Ectodermal cell (in vitro differentiated cells): ENCODE measurements around the gene XXYLT1.

ENCODE experiments used
- H3K27ac ChIP-seq: 2 replicates; pipeline ENCODE4 v1.7.0; 2013; ENCODE audit warnings: mild to moderate bottlenecking, low read depth, low read length; ENCODE audit not compliant: insufficient read depth, poor library complexity, severe bottlenecking
- H3K27me3 ChIP-seq: 2 replicates; pipeline ENCODE4 v1.7.0; 2013; ENCODE audit warnings: mild to moderate bottlenecking, low read length; ENCODE audit not compliant: insufficient read depth, control insufficient read depth, poor library complexity, severe bottlenecking
- H3K36me3 ChIP-seq: one replicate; pipeline ENCODE4 v1.7.0; 2013; ENCODE audit warnings: low read length; ENCODE audit not compliant: control insufficient read depth, insufficient read depth
- H3K4me1 ChIP-seq: one replicate; pipeline ENCODE4 v1.7.0; 2013; ENCODE audit warnings: low read length; ENCODE audit not compliant: control insufficient read depth, insufficient read depth
- H3K4me3 ChIP-seq: 2 replicates; pipeline ENCODE4 v1.7.0; 2013; ENCODE audit warnings: low read depth, low read length, control low read depth; ENCODE audit not compliant: insufficient read depth
- H3K9me3 ChIP-seq: 2 replicates; pipeline ENCODE4 v1.7.0; 2013; ENCODE audit warnings: mild to moderate bottlenecking, low read length, moderate library complexity; ENCODE audit not compliant: control insufficient read depth
- WGBS, 2 experiments: methylation state at CpG; one replicate each; pipeline ENCODE4 v1.1.7; 2013; ENCODE audit warnings: missing lambda C conversion rate in 2 of 2; 5-methylcytosine and 5-hydroxymethylcytosine counted together

Gene XXYLT1

GRCh38 chr3:195071011-195071728 lies 199.8 kb downstream of the XXYLT1 start:
- Histone ChIP-seq H3K27ac (no peak overlapping the region), H3K36me3 (peaks cover 4% of the 10 kb centered on the region)

GRCh38 chr3:195070336-195070735 lies 200.6 kb downstream of the XXYLT1 start:
- no peak overlapping the region for H3K4me3 ChIP-seq
- 91 to 93% methylated on average over 6 of the region's 6 CpGs for WGBS, 2 experiments

More at GRCh38 chr3:195071011-195071728, 199.8 kb downstream of the XXYLT1 start:
- Histone ChIP-seq H3K27me3 (no peaks in the 10 kb centered on the region), H3K4me3 (no peak overlapping the region), H3K9me3 (no peaks in the 10 kb centered on the region), H3K4me1 (no peaks in the 10 kb centered on the region)
- WGBS, 2 experiments, result 94 to 95% methylated on average over 19 of the region's 19 CpGs

GRCh38 chr3:195069501-195070251 lies 201.3 kb downstream of the XXYLT1 start:
- H3K9me3 ChIP-seq, result no peaks in the 10 kb centered on the region
- H3K36me3 ChIP-seq, result peaks cover 4% of the 10 kb centered on the region
- WGBS, 2 experiments, result 95 to 96% methylated on average over 33 of the region's 33 CpGs
- no peaks in the 10 kb centered on the region for H3K27me3 ChIP-seq
- H3K4me1 ChIP-seq, result no peaks in the 10 kb centered on the region
- no peak overlapping the region for H3K4me3 ChIP-seq
- H3K27ac ChIP-seq, result no peak overlapping the region

More at GRCh38 chr3:195070336-195070735, 200.6 kb downstream of the XXYLT1 start:
- no peak overlapping the region for H3K27ac ChIP-seq
- H3K4me1 ChIP-seq, result no peaks in the 10 kb centered on the region
- H3K36me3 ChIP-seq, result peaks cover 4% of the 10 kb centered on the region
- H3K9me3 ChIP-seq, result no peaks in the 10 kb centered on the region
- no peaks in the 10 kb centered on the region for H3K27me3 ChIP-seq

DNA sequence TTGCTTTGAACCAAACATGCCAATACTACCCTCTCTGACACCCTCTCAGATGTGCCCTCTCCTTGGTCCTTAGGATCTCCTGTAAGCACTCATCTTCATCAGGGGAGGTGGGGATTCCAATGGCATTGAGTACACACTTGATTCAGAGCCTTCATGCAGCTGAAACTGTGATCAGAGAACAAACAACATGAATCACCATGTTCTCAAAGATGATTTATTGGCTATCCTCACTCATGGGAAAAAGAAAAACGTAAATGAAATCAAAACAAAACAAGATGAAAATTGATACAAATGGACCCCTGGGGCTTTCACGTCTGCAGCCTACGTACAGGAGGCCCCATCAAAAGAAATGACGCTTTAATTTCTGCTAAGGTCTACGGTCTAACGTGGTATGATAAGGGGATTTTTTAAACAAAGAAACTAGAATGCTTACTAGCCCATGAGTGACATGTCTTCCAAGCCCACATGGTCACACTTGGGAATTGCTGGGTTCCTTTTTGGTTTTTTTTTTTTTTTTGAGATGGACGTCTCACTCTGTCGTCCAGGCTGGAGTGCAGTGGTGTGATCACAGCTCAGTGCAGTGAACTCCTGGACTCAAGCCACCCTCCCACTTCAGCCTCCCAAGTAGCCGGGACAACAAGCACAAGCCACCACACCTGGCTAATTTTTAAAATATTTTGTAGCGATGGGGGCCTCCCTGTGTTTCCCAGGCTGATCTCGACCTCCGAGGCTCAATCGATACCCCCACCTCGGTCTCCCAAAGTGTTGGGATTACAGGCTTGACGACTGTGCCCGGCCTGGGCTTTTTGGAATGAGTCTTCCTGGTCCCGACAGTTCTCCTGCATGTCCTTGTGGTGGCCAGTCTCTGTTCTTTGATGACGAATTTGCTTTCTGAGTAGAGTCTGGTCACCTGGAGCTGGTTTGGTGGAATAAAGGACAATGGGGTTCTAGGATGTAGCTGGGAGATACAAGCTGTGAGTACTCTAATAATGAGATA lies 202.6 kb downstream of the XXYLT1 start:
- 94% methylated on average over 18 of the region's 18 CpGs for WGBS, 2 experiments
- Histone ChIP-seq H3K4me1 (no peaks in the 10 kb centered on the region), H3K4me3 (no peak overlapping the region), H3K27ac (no peak overlapping the region), H3K36me3 (peaks cover 4% of the 10 kb centered on the region), H3K27me3 (no peaks in the 10 kb centered on the region), H3K9me3 (no peaks in the 10 kb centered on the region)

DNA sequence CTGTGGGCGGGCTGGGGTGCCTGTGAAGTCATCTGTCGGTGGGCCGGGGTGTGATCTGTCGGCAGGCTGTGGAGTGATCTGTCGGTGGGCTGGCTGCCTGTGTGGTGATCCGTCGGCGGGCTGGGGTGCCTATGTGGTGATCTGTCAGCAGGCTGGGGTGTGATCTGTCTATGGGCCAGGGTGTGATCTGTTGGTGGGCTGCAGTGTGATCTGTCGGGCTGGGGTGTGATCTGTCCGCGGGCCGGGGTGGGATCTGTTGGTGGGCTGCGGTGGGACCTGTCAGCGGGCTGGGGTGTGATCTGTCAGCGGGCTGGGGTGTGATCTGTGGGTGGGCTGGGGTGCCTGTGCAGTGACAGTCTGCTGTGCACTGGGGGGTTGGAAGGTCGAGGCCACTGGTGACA lies 204.5 kb downstream of the XXYLT1 start:
- Histone ChIP-seq H3K27me3 (no peaks in the 10 kb centered on the region), H3K4me1 (peaks cover 8% of the 10 kb centered on the region), H3K4me3 (no peak overlapping the region), H3K36me3 (peaks cover 4% of the 10 kb centered on the region), H3K27ac (no peak overlapping the region), H3K9me3 (no peaks in the 10 kb centered on the region)
- 95 to 97% methylated on average over 16 of the region's 16 CpGs for WGBS, 2 experiments

- peaks cover 4% of the 10 kb centered on the region for H3K36me3 ChIP-seq
- no peak overlapping the region for H3K4me3 ChIP-seq
- H3K9me3 ChIP-seq, result no peaks in the 10 kb centered on the region
- H3K4me1 ChIP-seq, result peaks cover 12% of the 10 kb centered on the region
- H3K27me3 ChIP-seq, result no peaks in the 10 kb centered on the region
- WGBS, 2 experiments, result 94 to 96% methylated on average over 13 of the region's 13 CpGs
- H3K27ac ChIP-seq, result no peak overlapping the region
Measured at GRCh38 chr3:195065864-195066185, 205.1 kb downstream of the XXYLT1 start.

DNA sequence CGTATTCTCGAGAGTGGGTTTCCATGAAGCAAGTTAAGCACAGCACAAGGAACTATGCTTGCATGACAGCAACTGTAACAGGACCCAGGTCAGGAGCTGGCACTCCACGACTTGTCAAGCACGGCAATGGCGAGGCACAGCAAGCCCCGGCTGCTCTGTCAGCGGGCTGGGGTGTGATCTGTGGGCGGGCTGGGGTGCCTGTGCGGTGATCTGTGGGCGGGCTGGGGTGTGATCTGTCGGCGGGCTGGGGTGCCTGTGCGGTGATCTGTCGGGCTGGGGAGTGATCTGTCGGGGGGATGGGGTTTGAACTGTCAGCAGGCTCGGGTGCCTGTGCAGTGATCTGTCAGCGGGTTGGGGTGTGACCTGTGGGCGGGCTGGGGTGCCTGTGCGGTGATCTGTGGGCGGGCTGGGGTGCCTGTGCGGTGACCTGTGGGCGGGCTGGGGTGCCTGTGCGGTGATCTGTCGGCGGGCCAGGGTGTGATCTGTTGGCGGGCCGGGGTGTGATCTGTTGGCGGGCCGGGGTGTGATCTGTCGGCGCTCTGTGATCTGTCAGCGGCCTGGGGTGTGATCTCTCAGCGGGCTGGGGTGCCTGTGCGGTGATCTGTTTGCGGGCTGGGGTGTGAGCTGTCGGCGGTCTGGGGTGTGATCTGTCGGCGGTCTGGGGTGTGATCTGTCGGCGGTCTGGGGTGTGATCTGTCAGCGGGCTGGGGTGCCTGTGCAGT lies 205.7 kb downstream of the XXYLT1 start:
- H3K36me3 ChIP-seq, result peaks cover 4% of the 10 kb centered on the region
- H3K27me3 ChIP-seq, result no peaks in the 10 kb centered on the region
- 93 to 95% methylated on average over 42 of the region's 42 CpGs for WGBS, 2 experiments
- no peak overlapping the region for H3K27ac ChIP-seq
- no peak overlapping the region for H3K4me3 ChIP-seq
- no peaks in the 10 kb centered on the region for H3K9me3 ChIP-seq
- peaks cover 12% of the 10 kb centered on the region for H3K4me1 ChIP-seq

DNA sequence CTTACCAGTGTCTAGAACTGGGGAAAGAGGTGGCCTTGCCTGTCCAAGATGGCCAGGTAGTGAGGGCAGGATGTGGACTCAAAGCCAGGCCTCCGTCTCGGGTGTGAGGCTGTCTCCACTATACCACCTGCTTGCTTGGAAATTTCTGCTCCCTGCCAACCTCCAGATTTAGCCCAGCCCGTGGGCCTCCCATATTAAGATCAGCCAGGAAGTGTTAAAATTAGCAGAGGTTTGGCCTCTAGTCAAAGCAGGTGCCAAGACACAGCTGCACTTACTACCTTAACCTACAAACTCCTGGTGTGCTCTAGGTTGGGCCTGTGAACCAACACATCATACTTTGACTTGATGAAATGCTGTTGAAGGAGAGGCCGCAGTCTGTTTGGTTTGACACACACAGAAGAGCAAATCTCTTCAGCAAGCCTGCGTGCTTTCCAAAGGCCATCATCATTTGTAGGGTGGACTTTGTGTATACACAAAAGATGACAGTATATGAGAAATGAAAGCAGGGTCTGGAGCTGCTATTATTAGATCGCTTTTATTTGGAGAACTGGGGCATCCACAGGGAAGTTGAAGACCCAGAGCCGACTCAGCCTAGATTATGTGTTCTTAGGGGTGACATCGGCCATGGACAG lies 206.5 kb downstream of the XXYLT1 start:
- Histone ChIP-seq H3K4me3 (no peak overlapping the region), H3K36me3 (peaks cover 2% of the 10 kb centered on the region), H3K9me3 (no peaks in the 10 kb centered on the region), H3K27me3 (no peaks in the 10 kb centered on the region), H3K4me1 (peaks cover 16% of the 10 kb centered on the region), H3K27ac (no peak overlapping the region)
- 92% methylated on average over 8 of the region's 8 CpGs for WGBS, 2 experiments

DNA sequence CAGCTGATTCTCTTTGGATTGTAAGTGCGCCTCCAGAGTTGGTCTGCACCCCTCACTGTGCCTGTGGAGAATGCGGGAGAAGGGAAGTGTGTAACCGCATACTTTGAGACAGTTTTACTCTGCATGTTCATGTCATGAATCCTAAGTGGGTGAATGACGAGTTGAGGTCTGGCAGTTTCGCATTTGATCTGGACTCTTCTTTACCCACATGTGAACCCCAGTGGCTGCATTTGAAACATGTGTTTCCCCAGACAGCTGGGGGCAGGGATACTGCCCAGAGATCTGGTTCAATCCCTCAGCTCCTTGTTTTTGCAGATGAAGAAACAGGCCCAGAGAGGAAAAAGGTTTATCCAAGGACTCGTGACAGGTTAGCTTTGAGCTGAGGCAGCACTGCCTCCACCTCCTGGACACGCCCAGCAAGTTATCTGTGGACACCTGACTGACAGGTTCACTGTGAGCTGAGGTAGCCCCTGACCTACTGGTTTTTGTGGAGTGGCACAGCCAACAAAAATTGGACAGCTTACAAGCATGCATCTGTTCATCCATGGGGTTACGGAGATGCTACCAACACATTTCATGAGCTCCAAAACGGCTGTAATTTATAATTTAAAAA lies 207.3 kb downstream of the XXYLT1 start:
- H3K27me3 ChIP-seq, result no peaks in the 10 kb centered on the region
- no peak overlapping the region for H3K4me3 ChIP-seq
- peaks cover 16% of the 10 kb centered on the region for H3K4me1 ChIP-seq
- 88 to 92% methylated on average over 8 of the region's 9 CpGs for WGBS, 2 experiments
- no peaks in the 10 kb centered on the region for H3K36me3 ChIP-seq
- no peak overlapping the region for H3K27ac ChIP-seq
- H3K9me3 ChIP-seq, result no peaks in the 10 kb centered on the region
